ENCODE data around the gene LMBR1.
A peak's percentile ranks its signal among the peaks of the same experiment; 100 is the strongest.
"Not testable (repeated sequence)": the region's sequence is repeated elsewhere in the genome, so short reads cannot be mapped to it uniquely, and the experiment has no call there.

Gene LMBR1

DNA sequence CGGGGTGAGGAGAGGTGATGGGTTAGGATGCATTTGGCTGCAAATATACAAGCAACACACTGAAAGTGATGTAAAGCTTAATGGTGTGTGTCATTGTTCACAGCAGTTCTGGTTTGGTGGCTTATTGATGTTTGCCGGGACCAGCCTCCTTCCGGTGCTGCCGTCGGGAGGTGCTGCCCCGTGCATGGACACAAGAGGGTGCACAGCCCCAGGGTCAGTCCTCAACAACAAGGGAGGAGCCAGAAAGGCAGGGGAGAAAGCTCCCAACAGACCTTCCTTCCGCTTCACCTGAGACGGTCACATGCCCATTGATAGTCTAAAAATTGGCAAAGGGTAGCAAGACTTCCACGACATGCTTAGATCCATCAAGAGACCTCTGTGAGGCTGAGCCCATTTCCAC, 242.9 kb downstream of the LMBR1 start:
- no peak overlapping the region for H3K4me3 ChIP-seq (ENCODE audit: low read length)
- DNase-seq (ENCODE audit: low read depth, low spot score): no peak

DNA sequence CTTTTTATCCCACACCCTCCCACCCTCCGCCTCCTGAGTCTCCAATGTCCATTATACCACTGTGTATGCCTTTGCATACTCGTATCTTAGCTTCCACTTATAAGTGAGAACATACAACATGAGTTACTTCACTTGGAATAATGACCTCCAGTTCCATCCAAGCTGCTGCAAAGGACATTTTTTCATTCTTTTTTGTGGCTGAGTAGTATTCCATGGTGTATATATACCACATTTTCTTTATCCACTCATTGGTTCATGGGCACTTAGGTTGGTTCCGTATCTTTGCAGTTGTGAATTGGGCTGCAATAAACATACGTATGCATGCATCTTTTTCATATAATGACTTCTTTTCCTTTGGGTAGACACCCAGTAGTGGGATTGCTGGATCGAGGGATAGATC, 245.7 kb downstream of the LMBR1 start:
- H3K4me3 ChIP-seq (ENCODE audit: low read length); DNase-seq (ENCODE audit: low read depth, low spot score): not testable (repeated sequence)

DNA sequence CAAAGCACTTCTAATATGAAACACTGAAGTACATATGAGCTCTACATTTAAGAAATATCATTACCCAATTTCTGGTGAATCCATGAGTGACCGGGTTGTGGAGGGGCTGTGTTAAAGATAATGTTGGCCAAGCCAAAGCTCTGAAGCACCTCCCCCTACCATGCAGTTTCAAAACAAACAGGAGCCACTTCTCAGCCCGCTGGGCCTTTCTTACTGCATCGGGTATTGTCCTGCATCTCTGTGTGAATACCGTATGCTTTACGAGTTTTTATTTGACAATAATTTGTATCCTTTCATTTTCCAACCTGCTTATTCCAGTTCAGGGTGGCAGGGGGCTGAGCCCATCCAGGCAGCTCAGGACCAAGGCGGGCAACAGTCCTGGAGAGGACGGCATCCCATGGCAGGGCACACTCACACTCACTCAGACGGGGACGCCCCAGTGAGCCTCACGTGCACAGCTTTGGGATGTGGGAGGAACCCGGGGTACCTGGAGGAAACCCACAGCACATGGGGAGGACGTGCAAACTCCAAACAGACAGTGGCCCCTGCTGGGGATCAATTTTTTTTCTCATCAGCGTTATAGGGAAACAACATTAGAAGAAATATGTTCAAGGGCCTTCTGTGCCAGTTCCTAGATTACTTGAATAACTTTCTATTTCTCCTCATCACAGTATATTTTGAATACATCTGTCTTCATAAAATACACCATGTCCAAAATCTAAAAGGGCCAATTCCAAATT, 250.5 kb downstream of the LMBR1 start:
- DNase-seq (ENCODE audit: low read depth, low spot score): no peak
- H3K4me3 ChIP-seq (ENCODE audit: low read length): no peak overlapping the region

DNA sequence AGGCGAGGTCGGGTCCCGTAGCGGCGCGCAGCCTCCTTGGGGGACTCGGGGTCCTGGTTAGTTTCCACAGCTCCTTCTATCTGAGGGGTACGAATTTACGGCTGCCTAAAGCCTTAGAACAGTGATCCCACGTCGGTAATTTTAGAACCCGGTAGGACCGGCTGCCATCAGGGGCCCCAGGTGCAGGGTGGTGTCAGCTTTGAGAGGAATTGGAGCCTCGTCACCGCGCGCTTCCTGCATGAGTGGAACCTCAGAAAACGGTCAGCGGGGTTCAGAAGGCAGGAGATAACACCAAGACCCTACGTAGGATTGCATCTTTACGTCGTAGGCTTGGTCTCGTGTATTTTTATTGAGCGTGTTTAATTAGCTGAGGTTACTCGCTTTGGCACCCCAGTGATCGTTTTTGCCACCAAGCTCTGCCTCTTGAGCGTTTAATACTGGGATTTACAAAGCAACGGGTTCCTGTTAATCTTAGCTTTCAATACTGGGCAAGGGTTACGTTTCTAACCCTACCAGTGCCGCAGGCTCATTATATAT, 252.0 kb downstream of the LMBR1 start:
- DNase-seq (ENCODE audit: low read depth, low spot score): peak; percentile 58
- H3K4me3 ChIP-seq (ENCODE audit: low read length): peak overlapping the region; percentile 81

DNA sequence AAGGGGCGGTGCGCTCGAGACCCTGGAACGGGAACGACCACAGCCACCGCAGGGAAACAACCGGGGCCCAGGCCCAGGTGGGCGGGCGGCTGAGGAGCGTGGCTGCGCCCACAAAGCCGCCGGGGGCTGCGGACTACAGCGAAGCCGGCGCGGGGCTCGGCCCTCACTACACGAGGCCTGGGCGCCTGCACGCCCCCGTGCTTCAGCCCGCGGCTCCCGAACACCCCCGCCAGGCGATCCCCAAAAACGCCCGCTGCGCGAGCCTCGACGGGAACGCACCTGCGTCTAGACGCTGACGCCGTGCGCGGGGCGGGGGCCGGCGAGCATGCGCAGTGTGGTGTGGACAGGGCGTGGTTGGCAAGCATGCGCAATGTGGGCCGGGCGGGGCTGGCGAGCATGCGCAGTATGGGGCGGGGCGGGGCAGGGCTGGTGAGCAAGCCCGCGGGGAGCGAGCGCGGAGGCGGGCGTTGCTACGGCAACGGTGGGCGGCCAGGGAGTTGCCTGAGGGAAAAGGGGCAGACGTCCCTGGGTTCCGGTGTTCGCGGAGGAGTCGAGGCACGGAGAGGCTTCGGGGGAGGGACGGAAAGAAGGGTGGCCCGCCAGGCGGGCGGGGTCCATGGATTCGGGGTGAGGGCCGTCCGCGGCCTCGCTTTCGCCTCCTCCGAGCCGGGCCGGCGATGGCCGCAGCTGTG, 252.6 kb downstream of the LMBR1 start, which contains the start of gene RNF32:
TSS of gene RNF32 (plus strand) at position 518 of the 692 bp plus-strand sequence. CDS start 3,104 bp downstream, outside the sequence.
- peak; percentile 90 for DNase-seq (ENCODE audit: low read depth, low spot score)
- peak within 1 kb of the TSS; percentile 81 for H3K4me3 ChIP-seq (ENCODE audit: low read length)

DNA sequence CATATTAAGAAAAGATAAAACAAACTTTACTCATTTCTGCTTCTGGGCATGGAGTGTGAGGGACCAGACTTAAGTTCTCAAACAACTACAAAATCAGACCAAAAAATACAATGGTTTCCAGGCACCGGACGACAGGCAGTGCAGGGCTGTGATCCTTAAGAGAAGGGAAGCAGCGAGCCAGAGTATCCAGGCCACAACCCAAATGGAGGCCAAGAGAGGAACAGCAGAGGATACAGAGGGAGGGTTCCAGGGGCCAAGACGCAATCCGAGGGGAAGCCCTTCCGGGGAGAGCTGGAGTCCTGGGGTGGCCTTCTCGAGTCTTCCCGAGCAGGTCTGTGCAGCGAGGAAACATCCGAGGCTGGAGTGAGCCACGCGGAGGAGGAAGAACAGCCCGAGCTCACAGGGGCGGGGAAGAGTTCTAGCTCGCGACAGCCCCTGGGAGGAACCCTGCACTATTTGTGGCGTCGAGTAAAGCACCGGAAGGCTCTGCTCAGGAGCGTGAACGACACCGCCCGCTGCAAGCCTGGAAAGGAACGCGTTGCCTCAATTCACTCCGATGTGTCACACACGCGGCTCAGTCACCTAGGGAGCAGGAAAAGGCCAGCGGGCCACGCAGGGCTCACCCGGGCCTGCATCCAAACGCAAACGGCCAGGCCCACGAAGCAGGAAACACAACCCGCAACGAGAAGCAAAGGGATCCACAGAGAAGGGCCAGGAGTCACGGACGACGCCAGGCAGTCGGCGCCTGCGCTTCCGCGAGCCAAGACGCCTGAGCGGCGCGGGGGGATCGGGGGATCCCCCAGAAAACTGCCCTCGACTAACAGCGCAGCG, 253.3 kb downstream of the LMBR1 start:
- DNase-seq (ENCODE audit: low read depth, low spot score): no peak
- peak overlapping the region; percentile 71 for H3K4me3 ChIP-seq (ENCODE audit: low read length)

DNA sequence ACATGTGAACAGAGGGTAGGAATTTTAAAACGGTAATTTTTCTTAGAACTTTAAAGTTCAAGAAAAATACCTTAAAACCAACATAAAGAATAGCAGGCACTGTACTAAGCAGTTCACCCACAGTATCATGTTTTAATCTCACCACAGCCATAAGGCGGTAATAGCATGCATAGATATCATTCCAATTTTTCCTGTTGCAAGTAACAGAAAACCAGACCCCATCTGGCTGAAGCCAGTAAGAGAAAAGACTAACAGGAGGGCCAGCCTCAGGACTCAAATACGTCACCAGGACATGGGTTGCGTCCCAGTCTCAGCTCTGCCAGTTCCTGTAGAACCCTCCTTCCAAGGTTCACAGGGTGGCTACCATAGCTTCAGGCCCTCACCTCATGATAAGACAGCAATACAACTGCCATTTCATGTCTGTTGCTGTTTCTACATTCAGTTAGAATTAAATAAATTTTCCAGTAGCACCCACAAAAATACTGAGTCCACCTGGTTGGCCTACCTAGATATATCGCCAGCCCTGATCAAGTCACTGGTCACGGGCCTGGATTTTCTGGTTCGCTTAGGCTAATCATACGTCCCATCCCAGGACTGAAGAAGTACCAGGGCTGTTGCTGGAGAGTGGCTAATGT, 254.4 kb downstream of the LMBR1 start:
- no peak overlapping the region for H3K4me3 ChIP-seq (ENCODE audit: low read length)
- DNase-seq (ENCODE audit: low read depth, low spot score): no peak

DNA sequence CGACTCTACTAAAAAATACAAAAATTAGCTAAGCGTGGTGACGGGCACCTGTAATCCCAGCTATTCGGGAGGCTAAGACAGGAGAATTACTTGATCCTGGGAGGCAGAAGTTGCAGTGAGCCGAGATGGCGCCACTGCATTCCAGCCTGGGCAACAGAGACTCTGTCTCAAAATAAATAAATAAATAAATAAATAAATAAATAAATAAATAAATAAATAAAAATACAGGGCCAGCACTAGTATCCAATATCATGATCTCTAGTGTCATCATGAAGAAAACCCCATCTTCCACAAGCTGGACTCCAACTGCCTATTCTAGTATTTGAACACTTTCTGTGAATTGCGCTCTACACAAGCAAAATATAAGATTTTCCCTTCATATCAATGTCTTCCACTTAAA, 255.9 kb downstream of the LMBR1 start:
- H3K4me3 ChIP-seq (ENCODE audit: low read length); DNase-seq (ENCODE audit: low read depth, low spot score): not testable (repeated sequence)

DNA sequence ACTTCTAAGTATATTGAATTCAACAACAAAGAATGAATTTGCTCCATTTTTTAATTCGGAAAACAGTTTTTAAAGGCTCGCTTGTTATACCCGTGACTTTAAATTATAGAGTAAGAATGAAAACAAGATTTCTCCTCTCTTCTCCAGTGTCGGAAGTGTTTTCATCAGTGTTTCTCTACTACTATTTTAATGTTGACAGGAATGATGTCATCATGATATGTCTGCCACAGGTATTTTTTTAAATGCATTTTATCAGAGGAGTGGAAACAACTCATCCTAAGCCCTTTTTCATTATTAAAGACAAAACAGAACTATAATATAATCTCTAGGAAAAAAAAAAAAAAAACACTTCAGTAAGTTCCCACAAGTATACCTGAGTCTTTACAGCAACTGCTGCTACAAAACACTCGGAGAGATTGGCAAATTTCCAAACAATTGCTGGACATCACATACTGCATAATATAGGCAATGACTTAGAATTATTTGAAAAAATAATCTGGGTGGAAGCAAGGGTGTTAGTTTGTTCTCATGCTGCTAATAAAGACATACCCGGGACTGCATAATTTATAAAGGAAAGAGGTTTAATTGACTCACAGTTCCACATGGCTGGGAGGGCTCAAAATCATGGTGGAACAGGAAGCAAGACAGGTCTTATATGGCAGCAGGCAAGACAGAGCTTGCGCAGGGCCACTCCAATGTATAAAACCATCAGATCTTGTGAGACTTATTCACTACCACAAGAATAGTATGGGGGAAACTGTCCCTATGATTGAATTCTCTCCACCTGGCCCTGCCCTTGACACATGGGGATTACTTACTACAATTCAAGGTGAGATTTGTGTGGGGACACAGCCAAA, 257.2 kb downstream of the LMBR1 start:
- DNase-seq (ENCODE audit: low read depth, low spot score): no peak

DNA sequence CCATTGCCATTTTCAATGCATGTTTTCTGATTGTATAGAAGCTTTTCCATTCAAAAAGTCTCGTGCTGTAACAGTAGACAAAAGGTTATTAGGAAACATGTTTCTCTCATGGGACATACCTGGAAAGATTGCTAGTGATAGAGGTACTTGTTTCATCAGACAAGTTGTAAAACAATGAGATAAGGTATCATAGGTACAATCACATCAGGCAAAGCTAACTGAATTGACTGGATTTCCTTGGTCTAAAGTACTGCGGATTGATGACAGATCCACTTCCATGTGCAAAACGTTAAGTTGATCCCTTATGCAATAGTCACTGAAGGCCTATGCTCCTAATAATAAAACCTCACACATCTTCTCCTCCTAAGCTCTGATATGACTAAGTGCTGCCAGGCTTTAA, 258.9 kb downstream of the LMBR1 start:
- no peak for DNase-seq (ENCODE audit: low read depth, low spot score)
- H3K4me3 ChIP-seq (ENCODE audit: low read length): no peak overlapping the region

More for the DNA sequence above, 257.2 kb downstream of the LMBR1 start:
- H3K4me3 ChIP-seq (ENCODE audit: low read length): no peak overlapping the region

DNA sequence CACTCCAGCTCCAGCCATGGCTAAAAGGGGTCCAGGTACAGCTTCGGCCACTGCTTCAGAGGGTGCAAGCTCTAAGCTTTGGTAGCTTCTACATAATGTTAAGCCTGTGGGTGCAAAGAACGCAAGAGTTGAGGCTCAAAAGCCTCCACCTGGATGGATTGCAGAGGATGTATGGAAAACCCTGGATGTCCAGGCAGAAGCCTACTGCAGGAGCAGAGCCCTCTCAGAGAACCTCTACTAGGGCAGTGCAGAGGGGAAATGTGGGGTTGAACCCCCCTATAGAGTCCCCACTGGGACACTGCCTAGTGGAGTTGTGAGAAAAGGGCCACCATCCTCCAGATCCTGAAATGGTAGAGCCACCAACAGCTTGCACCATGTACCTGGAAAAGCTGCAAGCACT, 263.1 kb downstream of the LMBR1 start:
- H3K4me3 ChIP-seq (ENCODE audit: low read length): no peak overlapping the region
- DNase-seq (ENCODE audit: low read depth, low spot score): no peak

DNA sequence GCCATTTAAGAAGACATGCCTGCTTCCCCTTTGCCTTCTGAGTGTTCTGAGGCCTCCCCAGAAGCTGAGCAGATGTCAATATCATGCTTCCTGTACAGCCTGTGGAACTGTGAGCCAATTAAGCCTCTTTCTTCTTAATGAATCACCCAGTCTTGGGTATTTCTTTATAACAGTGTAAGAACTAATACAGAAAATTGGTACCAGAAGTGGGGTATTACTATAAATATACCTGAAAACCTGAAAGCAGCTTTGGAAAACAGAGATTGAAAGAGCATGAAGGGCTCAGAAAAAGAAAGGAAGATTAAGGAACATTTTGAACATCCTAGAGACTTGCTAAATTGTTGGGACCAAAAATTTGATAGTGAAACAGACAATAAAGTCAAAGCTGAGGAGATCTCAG, 264.4 kb downstream of the LMBR1 start:
- DNase-seq (ENCODE audit: low read depth, low spot score): no peak
- no peak overlapping the region for H3K4me3 ChIP-seq (ENCODE audit: low read length)

Data from Jurkat, Clone E6-1 (cell line).